Measurements from ENCODE around the gene TSPAN17. TPM values are rescaled to one million over a fixed set of nuclear protein-coding genes. Genes with fewer than 3 reads are reported as not detected.

The TSPAN17 gene
- polyA plus RNA-seq, 1 of the 3 experiments (the other 2 are of a cell fraction): 61.7 TPM

DNA sequence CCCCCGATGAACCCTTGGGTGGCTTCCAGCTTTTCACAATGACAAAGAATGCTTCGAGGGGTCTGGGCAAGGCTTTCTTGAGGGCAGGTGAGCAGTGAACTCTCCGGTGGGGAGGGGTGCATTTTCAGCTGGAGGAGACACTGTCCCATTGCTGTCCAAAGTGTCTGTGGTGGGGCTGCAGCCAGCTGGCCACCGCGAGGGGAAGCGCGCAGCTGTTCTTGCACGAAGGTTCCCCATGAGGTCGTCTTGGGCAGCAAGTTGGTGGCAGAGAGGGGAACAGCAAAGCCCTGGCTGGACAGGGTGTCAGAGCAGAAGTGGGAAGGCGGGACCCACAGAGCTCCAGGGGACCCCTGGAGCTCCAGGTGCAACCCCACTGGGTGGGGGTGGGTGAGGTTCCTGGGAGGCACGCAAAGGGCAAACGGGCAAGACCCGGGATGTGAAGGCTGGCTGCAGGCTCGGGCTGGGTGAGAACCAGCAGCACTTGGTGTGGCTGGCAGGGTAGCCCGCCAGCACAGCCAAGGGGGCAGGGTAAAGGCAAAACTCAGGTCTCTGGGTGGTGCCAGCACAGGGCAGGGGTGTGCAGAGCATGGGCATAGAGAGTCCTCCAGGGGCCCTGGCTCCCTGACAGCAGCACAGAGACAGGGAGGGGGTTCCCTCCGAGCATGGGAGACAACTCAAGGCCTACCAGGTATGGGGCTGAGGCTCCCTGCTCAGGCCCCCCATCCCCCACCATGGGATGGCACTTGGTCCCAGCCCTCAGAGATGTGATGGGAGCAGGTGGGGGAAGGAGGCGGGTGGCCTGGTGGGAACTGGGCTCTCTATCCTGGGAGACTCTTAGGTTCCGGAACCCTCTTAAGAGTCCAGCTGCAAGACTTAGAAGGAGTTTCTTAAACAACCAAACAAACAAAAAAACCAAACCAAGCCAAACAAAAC is 26.6 kb downstream of the TSPAN17 start:
- no peak for DNase-seq
- Histone ChIP-seq H3K9me3 (no peaks in the 10 kb centered on the region), H3K27ac (ENCODE audit: low read depth in 2 of 2, low read length in 1 of 2) (no peak overlapping the region), H3K36me3 (replicated peaks in 1 of 2; ENCODE audit: control insufficient read depth in 1 of 2, insufficient read depth in 2 of 2, low read length in 1 of 2) (no peaks in the 10 kb centered on the region), H3K27me3 (ENCODE audit: insufficient read depth) (peaks cover 12% of the 10 kb centered on the region; the same call in 1 of the 2 replicates), H3K4me2 (no peak overlapping the region), H3K9ac (no peak overlapping the region), H4K20me1 (ENCODE audit: insufficient read depth) (no peaks in the 10 kb centered on the region), H3K4me1 (ENCODE audit: control insufficient read depth in 1 of 2, insufficient read depth in 2 of 2, low read depth in 1 of 2, low read length in 1 of 2) (peaks cover 0 to 7% of the 10 kb centered on the region in 2 experiments; a peak in 1 of 4 replicates), H3K4me3 (ENCODE audit: low read depth in 2 of 2, low read length in 1 of 2) (no peak overlapping the region), H3K79me2 (ENCODE audit: insufficient read depth) (no peaks in the 10 kb centered on the region), H3F3A (replicated peaks; ENCODE audit: insufficient read depth) (no peaks in the 10 kb centered on the region), H3K9me2 (no peaks in the 10 kb centered on the region), H2AFZ (ENCODE audit: low read depth) (no peak overlapping the region)
- CTCF ChIA-PET: interaction anchor here (1.1 to 2.2 kb wide), 2 partner anchors 13 to 26 kb away, joined by 3 to 14 read pairs; no protein-coding TSS in a partner anchor
- POLR2A ChIA-PET: no interaction called here
- WGBS (ENCODE audit: low lambda C conversion rate): 80% methylated on average over 17 of the region's 18 CpGs
- no peak for TF ChIP-seq SMC3 (IDR thresholded peaks at IDR 0.05; ENCODE audit: low read depth, low read length)
- TF ChIP-seq REST (IDR thresholded peaks at IDR 0.05; ENCODE audit: low read depth, low read length): no peak
- TF ChIP-seq RFX5 (IDR thresholded peaks at IDR 0.05; ENCODE audit: low read length): no peak
- TF ChIP-seq TEAD4 (IDR thresholded peaks at IDR 0.05; ENCODE audit: borderline replicate concordance, insufficient read depth): no peak
- TF ChIP-seq, protein P1, sequence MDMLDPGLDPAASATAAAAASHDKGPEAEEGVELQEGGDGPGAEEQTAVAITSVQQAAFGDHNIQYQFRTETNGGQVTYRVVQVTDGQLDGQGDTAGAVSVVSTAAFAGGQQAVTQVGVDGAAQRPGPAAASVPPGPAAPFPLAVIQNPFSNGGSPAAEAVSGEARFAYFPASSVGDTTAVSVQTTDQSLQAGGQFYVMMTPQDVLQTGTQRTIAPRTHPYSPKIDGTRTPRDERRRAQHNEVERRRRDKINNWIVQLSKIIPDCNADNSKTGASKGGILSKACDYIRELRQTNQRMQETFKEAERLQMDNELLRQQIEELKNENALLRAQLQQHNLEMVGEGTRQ (IDR thresholded peaks at IDR 0.05; ENCODE audit: borderline replicate concordance, low read depth, low read length): no peak
- no peak for TF ChIP-seq TAF1 (IDR thresholded peaks at IDR 0.05; ENCODE audit: borderline replicate concordance, low read depth, low read length)
- no peak for TF ChIP-seq FOXJ3 (CRISPR knock-in tag; IDR thresholded peaks at IDR 0.05)
- TF ChIP-seq, protein P2, sequence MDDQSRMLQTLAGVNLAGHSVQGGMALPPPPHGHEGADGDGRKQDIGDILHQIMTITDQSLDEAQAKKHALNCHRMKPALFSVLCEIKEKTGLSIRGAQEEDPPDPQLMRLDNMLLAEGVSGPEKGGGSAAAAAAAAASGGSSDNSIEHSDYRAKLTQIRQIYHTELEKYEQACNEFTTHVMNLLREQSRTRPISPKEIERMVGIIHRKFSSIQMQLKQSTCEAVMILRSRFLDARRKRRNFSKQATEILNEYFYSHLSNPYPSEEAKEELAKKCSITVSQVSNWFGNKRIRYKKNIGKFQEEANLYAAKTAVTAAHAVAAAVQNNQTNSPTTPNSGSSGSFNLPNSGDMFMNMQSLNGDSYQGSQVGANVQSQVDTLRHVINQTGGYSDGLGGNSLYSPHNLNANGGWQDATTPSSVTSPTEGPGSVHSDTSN (IDR thresholded peaks at IDR 0.05): no peak
- TF ChIP-seq RXRA (IDR thresholded peaks at IDR 0.05; ENCODE audit: borderline replicate concordance, low read depth): no peak
- no peak for TF ChIP-seq ELF1 (IDR thresholded peaks at IDR 0.05)
- TF ChIP-seq GATA2 (CRISPR knock-in tag; IDR thresholded peaks at IDR 0.05): no peak
- TF ChIP-seq SIN3A (IDR thresholded peaks at IDR 0.05; ENCODE audit: borderline replicate concordance, low read depth, low read length): no peak
- TF ChIP-seq MEF2A (IDR thresholded peaks at IDR 0.05; ENCODE audit: borderline replicate concordance, low read depth): no peak
- no peak for TF ChIP-seq RAD21 (IDR thresholded peaks at IDR 0.05; ENCODE audit: low read length)
- no peak for TF ChIP-seq FOXM1 (IDR thresholded peaks at IDR 0.05; ENCODE audit: low read depth)
- no peak for TF ChIP-seq NRF1 (IDR thresholded peaks at IDR 0.05; ENCODE audit: low read depth, low read length)
- no peak for TF ChIP-seq NFIC (IDR thresholded peaks at IDR 0.05; ENCODE audit: borderline replicate concordance)
- TF ChIP-seq JUND (IDR thresholded peaks at IDR 0.05): no peak
- no peak for TF ChIP-seq CHD2 (IDR thresholded peaks at IDR 0.05; ENCODE audit: low read length, partially characterized antibody)
